HepG2 (cell line): ENCODE measurements around the gene HIPK2. TPM values are rescaled to one million over a fixed set of nuclear protein-coding genes. Genes with fewer than 3 reads are reported as not detected.
A peak's percentile ranks its signal among the peaks of the same experiment; 100 is the strongest.

Experiments
- HNRNPLL ChIP-seq: fragments of 200-400 bp; formaldehyde crosslinking; IDR thresholded peaks from 2 replicates; pipeline ENCODE4 v1.6.1; 2017; ENCODE audit warnings: mild to moderate bottlenecking, low read depth, low read length; ENCODE audit not compliant: poor library complexity, severe bottlenecking
- KDM5A ChIP-seq: fragments of 200-600 bp; sonication (generic); IDR thresholded peaks from 2 replicates; pipeline ENCODE4 v1.7.0; 2018; ENCODE audit warnings: antibody characterized with exemption, mild to moderate bottlenecking, low read length, borderline replicate concordance
- PATZ1 ChIP-seq: sonication (generic); formaldehyde crosslinking; IDR thresholded peaks from 2 replicates; pipeline ENCODE4 v1.4.0; 2020; ENCODE audit warnings: missing genetic modification reagents
- PHF8 ChIP-seq: sonication (generic); formaldehyde crosslinking; IDR thresholded peaks from 2 replicates; pipeline ENCODE4 v1.5.0; 2020; ENCODE audit warnings: missing genetic modification reagents
- POLR2G ChIP-seq: fragments of 200-400 bp; formaldehyde crosslinking; IDR thresholded peaks from 2 replicates; pipeline ENCODE4 v1.6.1; 2018; ENCODE audit warnings: mild to moderate bottlenecking, low read depth, low read length, moderate library complexity
- RBFOX2 ChIP-seq: fragments of 200-400 bp; formaldehyde crosslinking; IDR thresholded peaks from 2 replicates; pipeline ENCODE4 v1.6.1; 2017; ENCODE audit warnings: low read depth, mild to moderate bottlenecking, low read length
- RBM39 ChIP-seq: fragments of 200-400 bp; formaldehyde crosslinking; IDR thresholded peaks from one replicate; pipeline ENCODE4 v1.6.1; 2018; ENCODE audit warnings: antibody characterized with exemption, mild to moderate bottlenecking, low read depth, low read length; ENCODE audit not compliant: poor library complexity, severe bottlenecking
- TMF1 ChIP-seq: sonication (generic); formaldehyde crosslinking; IDR thresholded peaks from 2 replicates; pipeline ENCODE4 v1.8.1; 2022; ENCODE audit warnings: low read depth, missing genetic modification reagents
- ZNF350 ChIP-seq: sonication (generic); formaldehyde crosslinking; IDR thresholded peaks from 2 replicates; pipeline ENCODE4 v1.4.0; 2020; ENCODE audit warnings: mild to moderate bottlenecking, low read depth, missing genetic modification reagents, borderline replicate concordance
- ZNF430 ChIP-seq: sonication (generic); formaldehyde crosslinking; IDR thresholded peaks from 2 replicates; pipeline ENCODE4 v1.9.0; 2021; ENCODE audit warnings: mild to moderate bottlenecking, missing genetic modification reagents
- ZSCAN20 ChIP-seq: sonication (generic); formaldehyde crosslinking; IDR thresholded peaks from 2 replicates; pipeline ENCODE4 v1.4.0; 2020; ENCODE audit warnings: missing genetic modification reagents, mild to moderate bottlenecking, borderline replicate concordance
- polyA plus RNA-seq, 8 experiments: library from polyadenylated mRNA; depleted of rRNA in 3 of 8; stranded (reverse) in 7 of 8; unstranded in 1 of 8; fragments of >200 nt; fragmentation: Illumina TruSeq in 4 of 8; extraction: Trizol in 4 of 8; gene quantifications; 2 replicates each; pipeline versions ENCODE4 v1.2.1 to v1.2.3, GENCODE V29; 2011 to 2016; ENCODE audit warnings: low read depth in 4 of 8, missing spikeins in 1 of 8, mixed read lengths in 1 of 8; ENCODE audit not compliant: insufficient read depth in 1 of 8
- total RNA-seq, 5 experiments: library from RNA; depleted of rRNA; stranded (reverse); fragments of >200 nt; fragmentation: Illumina TruSeq; extraction: Trizol; gene quantifications; 2 replicates each; pipeline ENCODE4 v1.2.3, GENCODE V29; 2016; ENCODE audit warnings: low read depth in 1 of 5
- TF ChIP-seq, protein P1 (sequence below): sonication (generic); formaldehyde crosslinking; conservative IDR thresholded peaks from 2 replicates; pipeline ENCODE4 v1.4.0; 2020; ENCODE audit warnings: mild to moderate bottlenecking, missing genetic modification reagents, moderate library complexity
- TF ChIP-seq, protein P2 (sequence below): sonication (generic); formaldehyde crosslinking; IDR thresholded peaks from 2 replicates; pipeline ENCODE4 v1.5.0; 2020; ENCODE audit warnings: missing genetic modification reagents, mild to moderate bottlenecking, borderline replicate concordance

HIPK2 gene
- total and polyA plus RNA-seq, 2 of the 13 experiments (the other 11 are each of a cell fraction or from before 2014, with no cell fraction given), result 14.4 to 20.2 TPM

- TF ChIP-seq HNRNPLL (peak; percentile 79), KDM5A (0 out of 2 replicates have a peak, but pooled peaks have one; percentile 38), PATZ1 (peak; percentile 37), RBFOX2 (peak; percentile 31; the same call in 1 of the 2 replicates), ZNF430 (no peak), POLR2G (0 out of 2 replicates have a peak, but pooled peaks have one; percentile 9), ZSCAN20 (CRISPR knock-in tag) (no peak), RBM39 (peak; percentile 34), ZNF350 (CRISPR knock-in tag) (0 out of 2 replicates have a peak, but pooled peaks have one; percentile 6), PHF8 (peak; percentile 39), TMF1 (CRISPR knock-in tag) (peak; percentile 15; the same call in 1 of the 2 replicates)
- TF ChIP-seq, protein P1, sequence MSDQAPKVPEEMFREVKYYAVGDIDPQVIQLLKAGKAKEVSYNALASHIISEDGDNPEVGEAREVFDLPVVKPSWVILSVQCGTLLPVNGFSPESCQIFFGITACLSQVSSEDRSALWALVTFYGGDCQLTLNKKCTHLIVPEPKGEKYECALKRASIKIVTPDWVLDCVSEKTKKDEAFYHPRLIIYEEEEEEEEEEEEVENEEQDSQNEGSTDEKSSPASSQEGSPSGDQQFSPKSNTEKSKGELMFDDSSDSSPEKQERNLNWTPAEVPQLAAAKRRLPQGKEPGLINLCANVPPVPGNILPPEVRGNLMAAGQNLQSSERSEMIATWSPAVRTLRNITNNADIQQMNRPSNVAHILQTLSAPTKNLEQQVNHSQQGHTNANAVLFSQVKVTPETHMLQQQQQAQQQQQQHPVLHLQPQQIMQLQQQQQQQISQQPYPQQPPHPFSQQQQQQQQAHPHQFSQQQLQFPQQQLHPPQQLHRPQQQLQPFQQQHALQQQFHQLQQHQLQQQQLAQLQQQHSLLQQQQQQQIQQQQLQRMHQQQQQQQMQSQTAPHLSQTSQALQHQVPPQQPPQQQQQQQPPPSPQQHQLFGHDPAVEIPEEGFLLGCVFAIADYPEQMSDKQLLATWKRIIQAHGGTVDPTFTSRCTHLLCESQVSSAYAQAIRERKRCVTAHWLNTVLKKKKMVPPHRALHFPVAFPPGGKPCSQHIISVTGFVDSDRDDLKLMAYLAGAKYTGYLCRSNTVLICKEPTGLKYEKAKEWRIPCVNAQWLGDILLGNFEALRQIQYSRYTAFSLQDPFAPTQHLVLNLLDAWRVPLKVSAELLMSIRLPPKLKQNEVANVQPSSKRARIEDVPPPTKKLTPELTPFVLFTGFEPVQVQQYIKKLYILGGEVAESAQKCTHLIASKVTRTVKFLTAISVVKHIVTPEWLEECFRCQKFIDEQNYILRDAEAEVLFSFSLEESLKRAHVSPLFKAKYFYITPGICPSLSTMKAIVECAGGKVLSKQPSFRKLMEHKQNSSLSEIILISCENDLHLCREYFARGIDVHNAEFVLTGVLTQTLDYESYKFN (CRISPR knock-in tag), result 0 out of 2 replicates have a peak, but pooled peaks have one; percentile 3
- TF ChIP-seq, protein P2, sequence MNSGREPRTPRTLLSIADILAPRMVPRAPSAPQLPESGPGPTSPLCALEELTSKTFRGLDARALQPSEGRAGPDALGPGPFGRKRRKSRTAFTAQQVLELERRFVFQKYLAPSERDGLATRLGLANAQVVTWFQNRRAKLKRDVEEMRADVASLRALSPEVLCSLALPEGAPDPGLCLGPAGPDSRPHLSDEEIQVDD (CRISPR knock-in tag), result no peak
These were observed 486 bp downstream of the HIPK2 start (continued) for GRCh38 chr7:139777133-139777891.
